Hepatocyte (in vitro differentiated cells): ENCODE results near the gene RTN4R. TPM values are rescaled to one million over a fixed set of nuclear protein-coding genes. Genes with fewer than 3 reads are reported as not detected.

Experiments
- DNase-seq: peaks from one replicate; pipeline ENCODE4 v3.0.0-alpha.2; 2016; ENCODE audit warnings: low spot score
- H2AFZ ChIP-seq: fragments of 200-600 bp; sonication (generic); 2 replicates; pipeline ENCODE4 v1.6.0; 2016; ENCODE audit warnings: antibody characterized with exemption, mild to moderate bottlenecking
- H3K27ac ChIP-seq: fragments of 200-600 bp; sonication (generic); 2 replicates; pipeline ENCODE4 v1.5.1; 2016; ENCODE audit warnings: mild to moderate bottlenecking
- H3K27me3 ChIP-seq: fragments of 200-600 bp; sonication (generic); 2 replicates; pipeline ENCODE4 v1.6.1; 2016
- H3K36me3 ChIP-seq: fragments of 200-600 bp; sonication (generic); replicated peaks from 2 replicates; pipeline ENCODE4 v1.5.1; 2016; ENCODE audit warnings: low read depth; ENCODE audit not compliant: insufficient read depth
- H3K4me1 ChIP-seq: fragments of 200-600 bp; sonication (generic); 2 replicates; pipeline ENCODE4 v1.5.1; 2016; ENCODE audit warnings: mild to moderate bottlenecking, moderate library complexity; ENCODE audit not compliant: insufficient read depth
- H3K4me2 ChIP-seq: fragments of 200-600 bp; sonication (generic); 2 replicates; pipeline ENCODE4 v1.6.0; 2016
- H3K4me3 ChIP-seq: fragments of 200-600 bp; sonication (generic); 2 replicates; pipeline ENCODE4 v1.5.1; 2016; ENCODE audit warnings: mild to moderate bottlenecking
- H3K79me2 ChIP-seq: fragments of 200-600 bp; sonication (generic); 2 replicates; pipeline ENCODE4 v1.6.0; 2017; ENCODE audit warnings: mild to moderate bottlenecking
- H3K9me2 ChIP-seq: fragments of 200-600 bp; sonication (generic); replicated peaks from 2 replicates; pipeline ENCODE4 v1.6.0; 2017; ENCODE audit warnings: mild to moderate bottlenecking; ENCODE audit not compliant: insufficient read depth
- H3K9me3 ChIP-seq: fragments of 200-600 bp; sonication (generic); 2 replicates; pipeline ENCODE4 v1.5.1; 2016; ENCODE audit warnings: low read depth, mild to moderate bottlenecking
- H4K20me1 ChIP-seq: fragments of 200-600 bp; sonication (generic); 2 replicates; pipeline ENCODE4 v1.6.0; 2016; ENCODE audit warnings: mild to moderate bottlenecking; ENCODE audit not compliant: insufficient read depth, poor library complexity, severe bottlenecking
- EZH2 ChIP-seq: fragments of 200-600 bp; sonication (generic); IDR thresholded peaks from 2 replicates; pipeline ENCODE4 v1.6.1; 2016; ENCODE audit warnings: antibody characterized with exemption, mild to moderate bottlenecking, borderline replicate concordance
- EZH2phosphoT487 ChIP-seq: fragments of 200-600 bp; sonication (generic); IDR thresholded peaks from one replicate; pipeline ENCODE4 v1.6.1; 2018; ENCODE audit warnings: antibody characterized with exemption, mild to moderate bottlenecking, low read depth, moderate library complexity; ENCODE audit not compliant: unreplicated experiment, severe bottlenecking
- WGBS: methylation state at CpG from one replicate; pipeline ENCODE4 v1.1.6; 2016; ENCODE audit warnings: low lambda C conversion rate; ENCODE audit errors: missing lambda C conversion rate; 5-methylcytosine and 5-hydroxymethylcytosine counted together
- polyA plus RNA-seq: library from polyadenylated mRNA; unstranded; fragments of >200 nt; fragmentation: Nextera tagmentation; extraction: Ambion mirVana; gene quantifications from 2 replicates; pipeline ENCODE4 v1.2.1, GENCODE V29; 2016
- total RNA-seq: library from RNA; depleted of rRNA; stranded (reverse); fragments of >200 nt; gene quantifications from 2 replicates; pipeline ENCODE4 v1.2.3, GENCODE V29; 2014
- TF ChIP-seq, protein P1 (sequence below): fragments of 200-600 bp; sonication (generic); IDR thresholded peaks from 2 replicates; pipeline ENCODE4 v1.5.1; 2016; ENCODE audit warnings: antibody characterized with exemption, mild to moderate bottlenecking; ENCODE audit not compliant: poor library complexity

Gene RTN4R
- total and polyA plus RNA-seq, 2 experiments from 2014 or later, result 7.9 to 16.9 TPM

DNA sequence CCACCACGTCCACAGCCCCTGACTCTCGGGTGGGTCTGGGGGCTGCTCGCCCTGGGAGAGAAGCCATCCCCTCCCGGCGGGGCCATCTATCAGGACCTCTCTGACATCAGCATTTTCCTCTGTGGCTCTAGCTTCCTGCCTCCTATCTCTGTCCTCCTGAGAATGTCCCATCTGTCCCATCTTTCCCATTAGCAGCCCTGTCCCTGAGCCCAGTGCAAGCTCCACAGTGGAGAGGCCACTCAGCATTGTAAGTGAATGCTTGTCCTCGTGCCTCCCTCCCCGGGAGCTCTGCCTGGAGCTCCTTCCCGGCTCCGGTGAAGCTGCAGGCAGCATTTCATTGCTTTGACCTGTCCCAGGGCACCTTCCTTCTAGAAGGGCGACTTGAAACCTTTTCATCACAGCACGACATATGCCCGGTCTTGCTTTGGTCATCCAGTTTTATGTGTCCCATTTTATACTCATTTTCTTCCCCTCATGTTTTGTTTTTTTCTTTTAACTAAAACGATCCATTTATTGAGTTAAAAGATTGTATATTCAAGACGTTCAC lies 49.7 kb downstream of the RTN4R start:
- Histone ChIP-seq H3K36me3 (no peaks in the 10 kb centered on the region), H3K4me3 (no peak overlapping the region), H3K79me2 (no peaks in the 10 kb centered on the region), H3K9me2 (no peaks in the 10 kb centered on the region), H2AFZ (no peak overlapping the region), H3K27ac (no peak overlapping the region), H4K20me1 (no peaks in the 10 kb centered on the region), H3K4me1 (no peaks in the 10 kb centered on the region), H3K9me3 (no peaks in the 10 kb centered on the region), H3K4me2 (no peak overlapping the region), H3K27me3 (no peaks in the 10 kb centered on the region)
- TF ChIP-seq EZH2, result no peak
- TF ChIP-seq, protein P1, sequence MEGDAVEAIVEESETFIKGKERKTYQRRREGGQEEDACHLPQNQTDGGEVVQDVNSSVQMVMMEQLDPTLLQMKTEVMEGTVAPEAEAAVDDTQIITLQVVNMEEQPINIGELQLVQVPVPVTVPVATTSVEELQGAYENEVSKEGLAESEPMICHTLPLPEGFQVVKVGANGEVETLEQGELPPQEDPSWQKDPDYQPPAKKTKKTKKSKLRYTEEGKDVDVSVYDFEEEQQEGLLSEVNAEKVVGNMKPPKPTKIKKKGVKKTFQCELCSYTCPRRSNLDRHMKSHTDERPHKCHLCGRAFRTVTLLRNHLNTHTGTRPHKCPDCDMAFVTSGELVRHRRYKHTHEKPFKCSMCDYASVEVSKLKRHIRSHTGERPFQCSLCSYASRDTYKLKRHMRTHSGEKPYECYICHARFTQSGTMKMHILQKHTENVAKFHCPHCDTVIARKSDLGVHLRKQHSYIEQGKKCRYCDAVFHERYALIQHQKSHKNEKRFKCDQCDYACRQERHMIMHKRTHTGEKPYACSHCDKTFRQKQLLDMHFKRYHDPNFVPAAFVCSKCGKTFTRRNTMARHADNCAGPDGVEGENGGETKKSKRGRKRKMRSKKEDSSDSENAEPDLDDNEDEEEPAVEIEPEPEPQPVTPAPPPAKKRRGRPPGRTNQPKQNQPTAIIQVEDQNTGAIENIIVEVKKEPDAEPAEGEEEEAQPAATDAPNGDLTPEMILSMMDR, result no peak
- TF ChIP-seq EZH2phosphoT487, result no peak
- WGBS, result 77% methylated on average over 14 of the region's 14 CpGs
- DNase-seq, result no peak

DNA sequence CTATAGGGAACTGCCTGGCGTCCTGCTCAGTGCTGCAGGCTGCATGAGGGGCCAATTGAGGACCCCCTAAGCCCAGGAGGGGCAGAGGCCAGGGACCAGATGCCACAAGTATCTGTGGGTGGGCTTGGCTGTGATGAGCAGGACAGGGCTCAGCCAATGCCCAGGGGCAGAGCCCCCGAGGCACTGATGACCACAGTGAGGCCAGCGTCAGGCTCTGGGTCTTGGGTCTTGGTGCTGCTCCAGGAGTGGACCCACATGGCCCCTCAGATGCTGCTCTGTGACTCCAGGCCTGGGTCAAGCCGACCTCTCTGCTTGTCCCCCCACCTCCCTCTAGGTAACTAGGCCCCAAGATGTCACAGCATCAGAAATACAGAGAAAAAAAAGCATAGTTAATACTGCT lies 50.6 kb downstream of the RTN4R start:
- Histone ChIP-seq H3K9me2 (no peaks in the 10 kb centered on the region), H3K4me1 (no peaks in the 10 kb centered on the region), H3K4me3 (no peak overlapping the region), H3K9me3 (no peaks in the 10 kb centered on the region), H2AFZ (no peak overlapping the region), H3K27ac (no peak overlapping the region), H3K27me3 (no peaks in the 10 kb centered on the region), H3K79me2 (no peaks in the 10 kb centered on the region), H3K36me3 (no peaks in the 10 kb centered on the region), H4K20me1 (no peaks in the 10 kb centered on the region), H3K4me2 (no peak overlapping the region)
- DNase-seq, result no peak
- 88% methylated on average over 4 of the region's 4 CpGs for WGBS
- TF ChIP-seq, protein P1, result no peak
- TF ChIP-seq EZH2, result no peak
- no peak for TF ChIP-seq EZH2phosphoT487

DNA sequence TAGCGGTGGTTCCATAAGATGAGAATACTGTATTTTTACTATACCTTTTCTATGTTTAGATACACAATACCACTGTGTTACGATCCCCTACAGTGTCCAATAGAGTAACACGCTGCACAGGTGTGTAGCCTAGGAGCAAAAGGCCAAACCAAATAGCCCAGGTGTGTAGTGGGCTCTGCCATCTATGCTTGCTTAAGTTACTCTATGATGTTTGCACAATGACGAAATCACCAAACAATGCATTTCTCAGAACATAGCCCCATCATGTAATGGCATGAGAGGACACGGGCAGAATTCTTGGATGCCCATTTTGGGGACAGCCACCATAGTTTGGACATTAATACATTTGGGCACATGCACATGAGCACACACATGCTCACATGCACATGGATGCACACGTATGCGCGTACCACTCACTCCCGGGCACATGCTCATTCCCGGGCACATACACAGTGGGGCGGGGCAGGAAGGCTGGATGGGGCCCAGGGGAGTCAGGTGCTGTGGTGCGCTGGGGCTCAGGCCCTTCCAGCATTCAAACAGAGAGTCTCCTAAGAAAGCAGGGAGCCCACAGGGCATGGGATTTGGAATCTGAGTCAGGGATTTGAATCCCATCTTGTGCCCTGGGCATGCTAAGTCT lies 51.1 kb downstream of the RTN4R start:
- Histone ChIP-seq H3K4me3 (no peak overlapping the region), H3K4me2 (no peak overlapping the region), H3K79me2 (no peaks in the 10 kb centered on the region), H3K36me3 (no peaks in the 10 kb centered on the region), H3K27me3 (no peaks in the 10 kb centered on the region), H3K27ac (no peak overlapping the region), H3K4me1 (no peaks in the 10 kb centered on the region), H4K20me1 (no peaks in the 10 kb centered on the region), H3K9me2 (no peaks in the 10 kb centered on the region), H3K9me3 (no peaks in the 10 kb centered on the region), H2AFZ (no peak overlapping the region)
- TF ChIP-seq, protein P1, result no peak
- no peak for TF ChIP-seq EZH2phosphoT487
- TF ChIP-seq EZH2, result no peak
- no peak for DNase-seq
- 85% methylated on average over 12 of the region's 12 CpGs for WGBS
